ENCODE data around the gene COL23A1. TPM values are rescaled to one million over a fixed set of nuclear protein-coding genes. Genes with fewer than 3 reads are reported as not detected.

The COL23A1 gene
- total and polyA plus RNA-seq, 8 donors, result 0.52 to 9.5 (median 7.5) TPM

- no peaks in the 10 kb centered on the region for H3K36me3 ChIP-seq
- intact Hi-C loops (cut with DNase I), result no loop called here
- no peaks in the 10 kb centered on the region for H3K4me1 ChIP-seq
- H3K27ac ChIP-seq, result no peak overlapping the region
- ATAC-seq, result no peak
- no peak overlapping the region for H3K4me3 ChIP-seq
- peaks cover 0 to 35% of the 10 kb centered on the region in 2 donors for H3K27me3 ChIP-seq
- TF ChIP-seq, protein P1, sequence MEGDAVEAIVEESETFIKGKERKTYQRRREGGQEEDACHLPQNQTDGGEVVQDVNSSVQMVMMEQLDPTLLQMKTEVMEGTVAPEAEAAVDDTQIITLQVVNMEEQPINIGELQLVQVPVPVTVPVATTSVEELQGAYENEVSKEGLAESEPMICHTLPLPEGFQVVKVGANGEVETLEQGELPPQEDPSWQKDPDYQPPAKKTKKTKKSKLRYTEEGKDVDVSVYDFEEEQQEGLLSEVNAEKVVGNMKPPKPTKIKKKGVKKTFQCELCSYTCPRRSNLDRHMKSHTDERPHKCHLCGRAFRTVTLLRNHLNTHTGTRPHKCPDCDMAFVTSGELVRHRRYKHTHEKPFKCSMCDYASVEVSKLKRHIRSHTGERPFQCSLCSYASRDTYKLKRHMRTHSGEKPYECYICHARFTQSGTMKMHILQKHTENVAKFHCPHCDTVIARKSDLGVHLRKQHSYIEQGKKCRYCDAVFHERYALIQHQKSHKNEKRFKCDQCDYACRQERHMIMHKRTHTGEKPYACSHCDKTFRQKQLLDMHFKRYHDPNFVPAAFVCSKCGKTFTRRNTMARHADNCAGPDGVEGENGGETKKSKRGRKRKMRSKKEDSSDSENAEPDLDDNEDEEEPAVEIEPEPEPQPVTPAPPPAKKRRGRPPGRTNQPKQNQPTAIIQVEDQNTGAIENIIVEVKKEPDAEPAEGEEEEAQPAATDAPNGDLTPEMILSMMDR (IDR thresholded peaks at IDR 0.05), result no peak
- DNase-seq, result peak in 1 of 4 donors; percentile 65
- peaks cover 0 to 8% of the 10 kb centered on the region in 2 donors for H3K9me3 ChIP-seq
These were observed 303.7 kb downstream of the COL23A1 start for GRCh38 chr5:178286226-178287090.

GRCh38 chr5:178285399-178286225 lies 304.6 kb downstream of the COL23A1 start:
- no peak overlapping the region for H3K4me3 ChIP-seq
- H3K36me3 ChIP-seq, result no peaks in the 10 kb centered on the region
- no peak overlapping the region for H3K27ac ChIP-seq
- peaks cover 0 to 8% of the 10 kb centered on the region in 2 donors for H3K9me3 ChIP-seq
- DNase-seq (peak in 1 of 4 donors; percentile 56), ATAC-seq (no peak)
- H3K27me3 ChIP-seq, result peaks cover 0 to 26% of the 10 kb centered on the region in 2 donors
- no peaks in the 10 kb centered on the region for H3K4me1 ChIP-seq
- intact Hi-C loops (cut with DNase I), result no loop called here
- TF ChIP-seq, protein P1 (IDR thresholded peaks at IDR 0.05), result no peak

- Histone ChIP-seq H3K4me3 (no peak overlapping the region), H3K27me3 (peaks cover 0 to 20% of the 10 kb centered on the region in 2 donors)
- ATAC-seq, result no peak
These were observed 305.2 kb downstream of the COL23A1 start for GRCh38 chr5:178284996-178285395.

GRCh38 chr5:178284093-178284675 lies 306.0 kb downstream of the COL23A1 start:
- intact Hi-C loops (cut with DNase I), result no loop called here
- TF ChIP-seq, protein P1 (IDR thresholded peaks at IDR 0.05), result peak; percentile 64 to 70
- Histone ChIP-seq H3K9me3 (peaks cover 0 to 8% of the 10 kb centered on the region in 2 donors), H3K4me1 (peaks cover 0 to 8% of the 10 kb centered on the region in 2 donors), H3K36me3 (no peaks in the 10 kb centered on the region), H3K27me3 (peaks cover 0 to 19% of the 10 kb centered on the region in 2 donors), H3K27ac (no peak overlapping the region), H3K4me3 (no peak overlapping the region)
- no peak for DNase-seq
- ATAC-seq, result no peak

More at GRCh38 chr5:178284996-178285395, 305.2 kb downstream of the COL23A1 start:
- Histone ChIP-seq H3K27ac (no peak overlapping the region), H3K4me1 (peaks cover 0 to 3% of the 10 kb centered on the region in 2 donors), H3K9me3 (peaks cover 0 to 8% of the 10 kb centered on the region in 2 donors), H3K36me3 (no peaks in the 10 kb centered on the region)
- intact Hi-C loops (cut with DNase I), result no loop called here
- peak in 1 of 4 donors; percentile 38 for DNase-seq
- TF ChIP-seq, protein P1 (IDR thresholded peaks at IDR 0.05), result no peak
